ENCODE results near the gene PRAME. TPM values are rescaled to one million over a fixed set of nuclear protein-coding genes. Genes with fewer than 3 reads are reported as not detected.

Gene PRAME
- total and polyA plus RNA-seq, 2 experiments from 2014 or later, result not detected

DNA sequence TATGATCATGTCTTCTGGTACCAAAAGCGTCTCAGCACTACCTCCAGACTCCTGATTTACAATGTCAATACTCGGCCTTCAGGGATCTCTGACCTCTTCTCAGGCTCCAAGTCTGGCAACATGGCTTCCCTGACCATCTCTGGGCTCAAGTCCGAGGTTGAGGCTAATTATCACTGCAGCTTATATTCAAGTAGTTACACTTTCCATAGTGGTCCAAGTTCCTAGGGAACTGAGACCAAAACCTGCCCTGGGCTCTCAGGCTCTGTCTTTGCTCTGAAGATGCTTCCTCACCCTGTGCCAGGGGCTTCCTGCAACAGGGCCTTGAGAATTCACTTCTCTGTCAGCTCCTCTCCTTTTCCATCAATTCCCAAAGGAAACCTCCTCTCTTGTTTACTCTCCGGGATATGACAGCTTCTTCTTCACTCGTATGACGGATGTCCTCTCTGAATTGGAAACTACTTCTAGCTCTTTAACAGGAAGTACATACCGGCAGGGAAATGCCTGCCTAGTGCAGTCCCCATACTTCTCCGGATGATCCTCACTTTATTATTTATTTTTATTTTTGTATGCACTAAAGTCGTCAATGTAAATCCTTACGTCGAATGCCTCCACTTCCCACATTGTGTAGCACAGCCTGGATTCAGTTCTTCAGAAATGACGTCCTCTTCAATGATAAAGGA lies 29.6 kb upstream of the PRAME start:
- H3K4me1 Mint-ChIP-seq, result no peaks in the 10 kb centered on the region
- H3K27ac ChIP-seq (ENCODE audit: low read depth), result no peak overlapping the region
- no peak overlapping the region for H3K4me3 ChIP-seq
- H3K4me3 Mint-ChIP-seq, result no peak overlapping the region
- peaks cover 98% of the 10 kb centered on the region for H3K27me3 ChIP-seq (ENCODE audit: insufficient read depth)
- H3K79me2 ChIP-seq (replicated peaks; ENCODE audit: insufficient read depth), result no peaks in the 10 kb centered on the region
- no peaks in the 10 kb centered on the region for H3F3A ChIP-seq (replicated peaks; ENCODE audit: low read depth)
- no peaks in the 10 kb centered on the region for H3K36me3 Mint-ChIP-seq (ENCODE audit: low read depth)
- H3K4me2 ChIP-seq, result no peak overlapping the region
- TF ChIP-seq EZH2phosphoT487 (IDR thresholded peaks at IDR 0.05; ENCODE audit: unreplicated experiment) (no peak), JUNB (IDR thresholded peaks at IDR 0.05; ENCODE audit: unreplicated experiment) (no peak), ZNF114 (CRISPR knock-in tag; IDR thresholded peaks at IDR 0.05) (no peak), NANOG (IDR thresholded peaks at IDR 0.05; ENCODE audit: borderline replicate concordance) (no peak), EZH2 (IDR thresholded peaks at IDR 0.05; ENCODE audit: low read depth, unreplicated experiment) (no peak)
- TF ChIP-seq, protein P1, sequence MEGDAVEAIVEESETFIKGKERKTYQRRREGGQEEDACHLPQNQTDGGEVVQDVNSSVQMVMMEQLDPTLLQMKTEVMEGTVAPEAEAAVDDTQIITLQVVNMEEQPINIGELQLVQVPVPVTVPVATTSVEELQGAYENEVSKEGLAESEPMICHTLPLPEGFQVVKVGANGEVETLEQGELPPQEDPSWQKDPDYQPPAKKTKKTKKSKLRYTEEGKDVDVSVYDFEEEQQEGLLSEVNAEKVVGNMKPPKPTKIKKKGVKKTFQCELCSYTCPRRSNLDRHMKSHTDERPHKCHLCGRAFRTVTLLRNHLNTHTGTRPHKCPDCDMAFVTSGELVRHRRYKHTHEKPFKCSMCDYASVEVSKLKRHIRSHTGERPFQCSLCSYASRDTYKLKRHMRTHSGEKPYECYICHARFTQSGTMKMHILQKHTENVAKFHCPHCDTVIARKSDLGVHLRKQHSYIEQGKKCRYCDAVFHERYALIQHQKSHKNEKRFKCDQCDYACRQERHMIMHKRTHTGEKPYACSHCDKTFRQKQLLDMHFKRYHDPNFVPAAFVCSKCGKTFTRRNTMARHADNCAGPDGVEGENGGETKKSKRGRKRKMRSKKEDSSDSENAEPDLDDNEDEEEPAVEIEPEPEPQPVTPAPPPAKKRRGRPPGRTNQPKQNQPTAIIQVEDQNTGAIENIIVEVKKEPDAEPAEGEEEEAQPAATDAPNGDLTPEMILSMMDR (conservative IDR thresholded peaks at IDR 0.05; ENCODE audit: low read depth in 2 of 2), result no peak
- H3K27me3 Mint-ChIP-seq (ENCODE audit: insufficient read depth, low read depth, poor library complexity), result peaks cover 65% of the 10 kb centered on the region
- no peak overlapping the region for H2AFZ ChIP-seq
- H4K20me1 ChIP-seq (replicated peaks; ENCODE audit: insufficient read depth), result no peaks in the 10 kb centered on the region
- no peaks in the 10 kb centered on the region for H3K36me3 ChIP-seq (ENCODE audit: insufficient read depth)
- DNase-seq (ENCODE audit: low spot score) (no peak), ATAC-seq (no peak)
- no peaks in the 10 kb centered on the region for H3K4me1 ChIP-seq (ENCODE audit: insufficient read depth)
- no peaks in the 10 kb centered on the region for H3K9me2 ChIP-seq (ENCODE audit: insufficient read depth)
- H3K27ac Mint-ChIP-seq, result no peak overlapping the region
- no peaks in the 10 kb centered on the region for H3K9me3 Mint-ChIP-seq

DNA sequence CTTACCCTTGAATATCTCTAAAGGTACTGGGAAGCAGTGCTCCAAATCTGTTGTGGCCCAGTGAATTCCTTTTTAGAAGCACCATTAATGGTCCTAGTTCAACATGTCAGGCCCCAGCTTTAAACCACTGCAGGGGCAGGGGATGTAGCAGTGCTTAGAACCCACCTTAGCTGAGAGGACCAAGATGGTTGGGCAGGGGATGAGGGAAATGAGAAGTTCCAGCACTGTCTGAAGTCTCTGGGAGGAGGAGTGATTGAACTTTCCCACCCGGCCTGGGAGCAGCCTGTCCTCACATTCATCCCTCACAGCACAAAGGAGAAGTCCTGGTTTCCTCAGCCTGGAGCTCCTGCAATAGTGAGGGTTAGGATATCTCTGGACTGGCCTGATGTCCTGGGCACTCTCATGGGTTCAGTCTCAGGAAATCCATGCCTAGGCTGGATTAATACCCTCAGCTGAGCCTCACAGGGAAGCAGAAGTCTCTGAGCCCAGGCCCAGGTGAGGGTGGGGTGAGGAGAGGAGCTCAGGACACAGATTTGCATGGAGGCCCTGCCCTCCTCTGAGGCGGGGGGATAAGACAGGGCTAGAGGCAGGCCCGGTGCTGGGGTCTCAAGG lies 28.6 kb upstream of the PRAME start:
- H3K4me2 ChIP-seq, result no peak overlapping the region
- peaks cover 98% of the 10 kb centered on the region for H3K27me3 ChIP-seq (ENCODE audit: insufficient read depth)
- H3F3A ChIP-seq (replicated peaks; ENCODE audit: low read depth), result no peaks in the 10 kb centered on the region
- no peaks in the 10 kb centered on the region for H3K4me1 ChIP-seq (ENCODE audit: insufficient read depth)
- Mint-ChIP-seq H3K9me3 (no peaks in the 10 kb centered on the region), H3K27ac (no peak overlapping the region), H3K4me1 (no peaks in the 10 kb centered on the region), H3K27me3 (ENCODE audit: insufficient read depth, low read depth, poor library complexity) (peaks cover 68% of the 10 kb centered on the region), H3K36me3 (ENCODE audit: low read depth) (no peaks in the 10 kb centered on the region), H3K4me3 (no peak overlapping the region)
- H3K79me2 ChIP-seq (replicated peaks; ENCODE audit: insufficient read depth), result no peaks in the 10 kb centered on the region
- H3K9me2 ChIP-seq (ENCODE audit: insufficient read depth), result no peaks in the 10 kb centered on the region
- H2AFZ ChIP-seq, result no peak overlapping the region
- ATAC-seq, result no peak
- no peak for DNase-seq (ENCODE audit: low spot score)
- no peaks in the 10 kb centered on the region for H3K36me3 ChIP-seq (ENCODE audit: insufficient read depth)
- H3K27ac ChIP-seq (ENCODE audit: low read depth), result no peak overlapping the region
- H3K4me3 ChIP-seq, result no peak overlapping the region
- H4K20me1 ChIP-seq (replicated peaks; ENCODE audit: insufficient read depth), result no peaks in the 10 kb centered on the region
- TF ChIP-seq, protein P2, sequence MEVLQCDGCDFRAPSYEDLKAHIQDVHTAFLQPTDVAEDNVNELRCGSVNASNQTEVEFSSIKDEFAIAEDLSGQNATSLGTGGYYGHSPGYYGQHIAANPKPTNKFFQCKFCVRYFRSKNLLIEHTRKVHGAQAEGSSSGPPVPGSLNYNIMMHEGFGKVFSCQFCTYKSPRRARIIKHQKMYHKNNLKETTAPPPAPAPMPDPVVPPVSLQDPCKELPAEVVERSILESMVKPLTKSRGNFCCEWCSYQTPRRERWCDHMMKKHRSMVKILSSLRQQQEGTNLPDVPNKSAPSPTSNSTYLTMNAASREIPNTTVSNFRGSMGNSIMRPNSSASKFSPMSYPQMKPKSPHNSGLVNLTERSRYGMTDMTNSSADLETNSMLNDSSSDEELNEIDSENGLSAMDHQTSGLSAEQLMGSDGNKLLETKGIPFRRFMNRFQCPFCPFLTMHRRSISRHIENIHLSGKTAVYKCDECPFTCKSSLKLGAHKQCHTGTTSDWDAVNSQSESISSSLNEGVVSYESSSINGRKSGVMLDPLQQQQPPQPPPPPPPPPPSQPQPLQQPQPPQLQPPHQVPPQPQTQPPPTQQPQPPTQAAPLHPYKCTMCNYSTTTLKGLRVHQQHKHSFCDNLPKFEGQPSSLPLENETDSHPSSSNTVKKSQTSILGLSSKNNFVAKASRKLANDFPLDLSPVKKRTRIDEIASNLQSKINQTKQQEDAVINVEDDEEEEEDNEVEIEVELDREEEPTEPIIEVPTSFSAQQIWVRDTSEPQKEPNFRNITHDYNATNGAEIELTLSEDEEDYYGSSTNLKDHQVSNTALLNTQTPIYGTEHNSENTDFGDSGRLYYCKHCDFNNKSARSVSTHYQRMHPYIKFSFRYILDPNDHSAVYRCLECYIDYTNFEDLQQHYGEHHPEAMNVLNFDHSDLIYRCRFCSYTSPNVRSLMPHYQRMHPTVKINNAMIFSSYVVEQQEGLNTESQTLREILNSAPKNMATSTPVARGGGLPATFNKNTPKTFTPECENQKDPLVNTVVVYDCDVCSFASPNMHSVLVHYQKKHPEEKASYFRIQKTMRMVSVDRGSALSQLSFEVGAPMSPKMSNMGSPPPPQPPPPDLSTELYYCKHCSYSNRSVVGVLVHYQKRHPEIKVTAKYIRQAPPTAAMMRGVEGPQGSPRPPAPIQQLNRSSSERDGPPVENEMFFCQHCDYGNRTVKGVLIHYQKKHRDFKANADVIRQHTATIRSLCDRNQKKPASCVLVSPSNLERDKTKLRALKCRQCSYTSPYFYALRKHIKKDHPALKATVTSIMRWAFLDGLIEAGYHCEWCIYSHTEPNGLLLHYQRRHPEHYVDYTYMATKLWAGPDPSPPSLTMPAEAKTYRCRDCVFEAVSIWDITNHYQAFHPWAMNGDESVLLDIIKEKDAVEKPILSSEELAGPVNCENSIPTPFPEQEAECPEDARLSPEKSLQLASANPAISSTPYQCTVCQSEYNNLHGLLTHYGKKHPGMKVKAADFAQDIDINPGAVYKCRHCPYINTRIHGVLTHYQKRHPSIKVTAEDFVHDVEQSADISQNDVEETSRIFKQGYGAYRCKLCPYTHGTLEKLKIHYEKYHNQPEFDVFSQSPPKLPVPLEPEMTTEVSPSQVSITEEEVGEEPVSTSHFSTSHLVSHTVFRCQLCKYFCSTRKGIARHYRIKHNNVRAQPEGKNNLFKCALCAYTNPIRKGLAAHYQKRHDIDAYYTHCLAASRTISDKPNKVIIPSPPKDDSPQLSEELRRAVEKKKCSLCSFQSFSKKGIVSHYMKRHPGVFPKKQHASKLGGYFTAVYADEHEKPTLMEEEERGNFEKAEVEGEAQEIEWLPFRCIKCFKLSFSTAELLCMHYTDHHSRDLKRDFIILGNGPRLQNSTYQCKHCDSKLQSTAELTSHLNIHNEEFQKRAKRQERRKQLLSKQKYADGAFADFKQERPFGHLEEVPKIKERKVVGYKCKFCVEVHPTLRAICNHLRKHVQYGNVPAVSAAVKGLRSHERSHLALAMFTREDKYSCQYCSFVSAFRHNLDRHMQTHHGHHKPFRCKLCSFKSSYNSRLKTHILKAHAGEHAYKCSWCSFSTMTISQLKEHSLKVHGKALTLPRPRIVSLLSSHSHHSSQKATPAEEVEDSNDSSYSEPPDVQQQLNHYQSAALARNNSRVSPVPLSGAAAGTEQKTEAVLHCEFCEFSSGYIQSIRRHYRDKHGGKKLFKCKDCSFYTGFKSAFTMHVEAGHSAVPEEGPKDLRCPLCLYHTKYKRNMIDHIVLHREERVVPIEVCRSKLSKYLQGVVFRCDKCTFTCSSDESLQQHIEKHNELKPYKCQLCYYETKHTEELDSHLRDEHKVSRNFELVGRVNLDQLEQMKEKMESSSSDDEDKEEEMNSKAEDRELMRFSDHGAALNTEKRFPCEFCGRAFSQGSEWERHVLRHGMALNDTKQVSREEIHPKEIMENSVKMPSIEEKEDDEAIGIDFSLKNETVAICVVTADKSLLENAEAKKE (CRISPR knock-in tag; IDR thresholded peaks at IDR 0.05), result no peak
- TF ChIP-seq, protein P1 (conservative IDR thresholded peaks at IDR 0.05; ENCODE audit: low read depth in 2 of 2), result no peak
- TF ChIP-seq POLR2AphosphoS5 (IDR thresholded peaks at IDR 0.05; ENCODE audit: low read depth), result no peak
- TF ChIP-seq, protein P3, sequence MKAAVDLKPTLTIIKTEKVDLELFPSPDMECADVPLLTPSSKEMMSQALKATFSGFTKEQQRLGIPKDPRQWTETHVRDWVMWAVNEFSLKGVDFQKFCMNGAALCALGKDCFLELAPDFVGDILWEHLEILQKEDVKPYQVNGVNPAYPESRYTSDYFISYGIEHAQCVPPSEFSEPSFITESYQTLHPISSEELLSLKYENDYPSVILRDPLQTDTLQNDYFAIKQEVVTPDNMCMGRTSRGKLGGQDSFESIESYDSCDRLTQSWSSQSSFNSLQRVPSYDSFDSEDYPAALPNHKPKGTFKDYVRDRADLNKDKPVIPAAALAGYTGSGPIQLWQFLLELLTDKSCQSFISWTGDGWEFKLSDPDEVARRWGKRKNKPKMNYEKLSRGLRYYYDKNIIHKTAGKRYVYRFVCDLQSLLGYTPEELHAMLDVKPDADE (IDR thresholded peaks at IDR 0.05), result no peak
